Activated CD4-positive, alpha-beta T cell treated with anti-CD3 and anti-CD28 coated beads, Interleukin-10, Interleukin-2, amounts not matched to agents 100 ng/mL and 50 ng/mL, durations not matched to agents 16 hours and 8 hours (primary cell): ENCODE results near the gene FBXW11.

Source experiments
- DNase-seq: peaks from one replicate; pipeline ENCODE4 v3.0.0-alpha.2; 2020

FBXW11 gene

GRCh38 chr5:172010278-172010677, 3.8 kb upstream of the FBXW11 start:
- DNase-seq: no peak

GRCh38 chr5:172009536-172010270, 3.3 kb upstream of the FBXW11 start:
- DNase-seq: no peak

- DNase-seq: no peak
These were observed 2.3 kb upstream of the FBXW11 start for GRCh38 chr5:172008689-172009141.

GRCh38 chr5:172008111-172008455, 1.6 kb upstream of the FBXW11 start:
- no peak for DNase-seq

- peak; percentile 12 for DNase-seq
These were observed 1.0 kb upstream of the FBXW11 start for GRCh38 chr5:172007175-172008110.

GRCh38 chr5:172005708-172006320, 624 bp downstream of the FBXW11 start:
- DNase-seq: peak; percentile 14

GRCh38 chr5:172004824-172005237, 1.6 kb downstream of the FBXW11 start:
- peak; percentile 55 for DNase-seq

GRCh38 chr5:172003746-172004145, 2.7 kb downstream of the FBXW11 start:
- no peak for DNase-seq

GRCh38 chr5:172002840-172003512, 3.5 kb downstream of the FBXW11 start:
- peak; percentile 14 for DNase-seq

- peak; percentile 50 for DNase-seq
These were observed 4.1 kb downstream of the FBXW11 start for GRCh38 chr5:172002310-172002709.

GRCh38 chr5:171999877-172000276, 6.6 kb downstream of the FBXW11 start:
- no peak for DNase-seq

- DNase-seq: no peak
These were observed 7.3 kb downstream of the FBXW11 start for GRCh38 chr5:171999100-171999499.

GRCh38 chr5:171997011-171997410, 9.4 kb downstream of the FBXW11 start:
- no peak for DNase-seq

GRCh38 chr5:171992813-171993212, 13.6 kb downstream of the FBXW11 start:
- no peak for DNase-seq

GRCh38 chr5:171992305-171992704, 14.1 kb downstream of the FBXW11 start:
- no peak for DNase-seq

- DNase-seq: no peak
These were observed 15.8 kb downstream of the FBXW11 start for GRCh38 chr5:171990713-171991015.

GRCh38 chr5:171989946-171990712, 16.3 kb downstream of the FBXW11 start:
- no peak for DNase-seq

- DNase-seq: peak; percentile 88
These were observed 17.2 kb downstream of the FBXW11 start for GRCh38 chr5:171989276-171989675.

GRCh38 chr5:171986772-171987171, 19.7 kb downstream of the FBXW11 start:
- no peak for DNase-seq

- DNase-seq: peak; percentile 76
These were observed 21.6 kb downstream of the FBXW11 start for GRCh38 chr5:171984748-171985419.

GRCh38 chr5:171981847-171982246, 24.6 kb downstream of the FBXW11 start:
- no peak for DNase-seq

GRCh38 chr5:171980792-171981191, 25.6 kb downstream of the FBXW11 start:
- DNase-seq: no peak
